Adipose tissue (tissue), 3 donors: ENCODE data around the gene NHLRC4. TPM values are rescaled to one million over a fixed set of nuclear protein-coding genes. Genes with fewer than 3 reads are reported as not detected.

ENCODE experiments used
- H3K27ac ChIP-seq: one replicate; pipeline ENCODE4 v1.5.1; 2013; ENCODE audit warnings: low read depth, low read length
- WGBS, 3 donors: extraction: QIAGEN DNeasy Blood & Tissue Kit; methylation state at CpG; one replicate each; pipeline ENCODE4 v1.1.7; 2013; 5-methylcytosine and 5-hydroxymethylcytosine counted together
- polyA plus RNA-seq, 3 donors: library from polyadenylated mRNA; stranded (reverse); fragments of 200-250 nt; gene quantifications; one replicate each; pipeline ENCODE4 v1.2.3, GENCODE V29; 2013
- donor health status: healthy with polysubstance abuse.
- donor health status: Bipolar disorder and iron deficiency.
- donor health status: healthy.

Gene NHLRC4
- polyA plus RNA-seq, 3 donors: 0.22 to 1.3 (median 0.61) TPM

GRCh38 chr16:609316-609715, 42.5 kb downstream of the NHLRC4 start:
- no peak overlapping the region for H3K27ac ChIP-seq
- 88 to 93% (median 90%) methylated on average over 13 of the region's 13 CpGs for WGBS, 3 donors

DNA sequence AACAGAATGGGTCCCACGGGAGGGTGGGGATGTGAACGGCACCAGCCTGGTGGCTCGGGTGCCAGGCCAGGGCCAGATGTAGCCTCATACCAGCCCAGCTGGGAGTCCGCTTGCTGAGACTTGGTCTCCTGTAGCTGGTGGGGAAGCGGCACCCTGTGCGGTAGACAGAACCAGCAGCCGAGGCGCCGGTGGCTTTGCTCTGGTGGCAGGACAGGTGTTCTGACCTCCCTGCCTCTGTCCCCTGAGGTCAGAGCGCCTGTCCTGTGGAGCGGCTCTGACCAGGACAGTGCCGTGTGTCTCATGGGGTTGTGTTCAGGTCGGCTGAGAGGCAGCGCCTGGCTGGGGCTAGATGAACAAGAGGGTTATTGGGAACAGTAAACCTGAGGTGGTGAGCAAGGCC, 43.2 kb downstream of the NHLRC4 start:
- 86 to 91% (median 89%) methylated on average over 14 of the region's 14 CpGs for WGBS, 3 donors
- H3K27ac ChIP-seq: no peak overlapping the region

GRCh38 chr16:610513-611381, 43.9 kb downstream of the NHLRC4 start:
- no peak overlapping the region for H3K27ac ChIP-seq
- WGBS, 3 donors: 58 to 69% (median 66%) methylated on average over 28 of the region's 28 CpGs

- H3K27ac ChIP-seq: no peak overlapping the region
- WGBS, 3 donors: 86 to 96% (median 94%) methylated on average over 13 of the region's 13 CpGs
Measured at GRCh38 chr16:615122-615521, 48.3 kb downstream of the NHLRC4 start.

DNA sequence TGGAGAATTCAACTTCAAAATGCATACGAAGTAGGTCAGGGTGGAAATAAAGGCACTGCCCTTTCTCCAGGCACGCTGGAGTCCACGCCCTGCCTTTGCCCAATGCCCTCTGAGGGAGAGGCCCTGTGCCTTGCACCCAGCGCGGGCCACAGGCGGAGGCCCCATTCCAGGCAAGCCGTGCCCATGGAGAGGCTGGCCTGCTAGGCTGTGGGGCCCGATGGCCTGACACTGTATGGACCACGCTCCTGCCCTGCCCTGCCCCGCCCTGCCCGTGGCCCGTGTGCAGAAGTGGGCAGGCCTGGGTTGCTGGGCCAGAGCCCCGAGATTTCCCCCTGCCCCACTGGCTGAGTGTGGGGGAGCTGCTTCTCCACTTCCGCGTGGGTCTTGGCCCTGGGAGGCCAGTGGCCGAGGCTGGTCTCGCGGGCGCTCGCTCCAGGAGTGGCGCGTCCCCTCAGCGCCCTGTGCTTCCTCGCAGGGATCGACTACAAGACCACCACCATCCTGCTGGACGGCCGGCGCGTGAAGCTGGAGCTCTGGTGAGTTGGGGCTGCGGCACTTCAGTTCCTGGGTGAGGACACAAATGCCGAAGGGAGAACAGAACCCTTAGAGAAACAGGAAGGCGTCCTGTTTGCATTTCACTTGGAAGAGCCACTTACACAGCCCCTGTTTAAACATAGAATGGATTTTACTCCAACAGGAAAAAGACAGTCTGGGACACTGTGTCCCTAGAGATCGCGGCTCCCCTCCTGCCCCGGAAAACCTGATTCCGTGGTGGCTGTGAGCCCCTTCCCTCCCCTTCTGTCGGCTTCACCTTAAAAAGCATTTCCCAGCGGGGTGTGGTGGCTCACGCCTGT, 50.2 kb downstream of the NHLRC4 start:
- H3K27ac ChIP-seq: no peak overlapping the region
- 92 to 95% (median 94%) methylated on average over 39 of the region's 39 CpGs for WGBS, 3 donors

DNA sequence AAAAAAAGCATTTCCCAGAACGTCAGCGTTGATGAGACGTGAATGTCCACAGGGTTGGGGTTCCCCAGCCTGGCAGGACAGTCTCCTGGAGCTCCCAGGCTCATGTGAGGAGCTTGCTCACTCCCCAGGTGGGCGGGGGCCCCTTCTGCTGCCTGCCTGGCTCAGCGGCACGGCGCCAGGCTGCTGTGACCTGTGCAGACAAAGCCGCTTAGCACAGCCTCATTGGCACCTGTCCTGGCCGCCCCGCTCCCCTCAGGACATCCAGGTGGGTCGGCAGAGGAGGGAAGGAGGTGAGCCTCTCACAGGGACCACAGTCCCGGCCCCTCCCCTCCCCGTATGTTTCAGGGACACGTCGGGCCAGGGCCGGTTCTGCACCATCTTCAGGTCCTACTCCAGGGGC, 51.0 kb downstream of the NHLRC4 start:
- 90 to 92% (median 91%) methylated on average over 16 of the region's 16 CpGs for WGBS, 3 donors
- H3K27ac ChIP-seq: no peak overlapping the region

Other genes starting within 250 kb of the NHLRC4 start
- gene AXIN1, start 214.3 kb upstream of the NHLRC4 start, polyA plus RNA-seq: 10 to 100 TPM; 11.8 to 18.4 (median 15.8) TPM
- 10 to 100 TPM; 36.6 to 75.1 (median 70.4) TPM for gene MRPL28, start 196.5 kb upstream of the NHLRC4 start, polyA plus RNA-seq
- 10 to 100 TPM; 33.2 to 53.3 (median 47.0) TPM for gene PGAP6, start 185.0 kb upstream of the NHLRC4 start, polyA plus RNA-seq
- gene NME4, start 169.8 kb upstream of the NHLRC4 start, polyA plus RNA-seq: 100 to 1,000 TPM in 2 of 3 donors, 10 to 100 TPM in 1; 30.1 to 223 (median 130) TPM
- 10 to 100 TPM; 11.9 to 22.8 (median 20.2) TPM for gene DECR2, start 165.1 kb upstream of the NHLRC4 start, polyA plus RNA-seq
- 10 to 100 TPM; 20.7 to 27.3 (median 21.9) TPM for gene RAB11FIP3, start 141.4 kb upstream of the NHLRC4 start, polyA plus RNA-seq
- 10 to 100 TPM; 20.4 to 31.4 (median 30.6) TPM for gene CAPN15, start 39.3 kb upstream of the NHLRC4 start, polyA plus RNA-seq
- gene PRR35, start 6.6 kb upstream of the NHLRC4 start, polyA plus RNA-seq: under 1 TPM in 1 of 3 donors, not detected in 2; 0.20 TPM
- 10 to 100 TPM; 36.6 to 47.7 (median 37.6) TPM for gene PIGQ, start 3.0 kb downstream of the NHLRC4 start, polyA plus RNA-seq
- gene RAB40C, start 23.1 kb downstream of the NHLRC4 start, polyA plus RNA-seq: 10 to 100 TPM; 16.0 to 42.5 (median 21.2) TPM
- under 1 TPM; 0.25 to 0.85 (median 0.67) TPM for gene WFIKKN1, start 64.0 kb downstream of the NHLRC4 start, polyA plus RNA-seq
- gene METTL26, start 69.3 kb downstream of the NHLRC4 start, polyA plus RNA-seq: 100 to 1,000 TPM in 2 of 3 donors, 10 to 100 TPM in 1; 65.0 to 125 (median 109) TPM
- gene MCRIP2, start 74.8 kb downstream of the NHLRC4 start, polyA plus RNA-seq: 10 to 100 TPM; 23.6 to 57.6 (median 42.6) TPM
- gene WDR90, start 82.4 kb downstream of the NHLRC4 start, polyA plus RNA-seq: 10 to 100 TPM; 12.1 to 14.8 (median 13.7) TPM
- 100 to 1,000 TPM in 1 of 3 donors, 10 to 100 TPM in 2; 67.7 to 107 (median 85.5) TPM for gene RHOT2, start 101.1 kb downstream of the NHLRC4 start, polyA plus RNA-seq
- under 1 TPM in 2 of 3 donors, not detected in 1; 0.59 to 0.71 TPM for gene RHBDL1, start 108.7 kb downstream of the NHLRC4 start, polyA plus RNA-seq
- gene STUB1, start 113.4 kb downstream of the NHLRC4 start, polyA plus RNA-seq: 100 to 1,000 TPM in 2 of 3 donors, 10 to 100 TPM in 1; 85.4 to 145 (median 139) TPM
- 10 to 100 TPM; 36.8 to 77.7 (median 44.9) TPM for gene JMJD8, start 117.3 kb downstream of the NHLRC4 start, polyA plus RNA-seq
- gene WDR24, start 123.4 kb downstream of the NHLRC4 start, polyA plus RNA-seq: 1 to 10 TPM; 3.8 to 7.4 (median 5.1) TPM
- gene FBXL16, start 138.8 kb downstream of the NHLRC4 start, polyA plus RNA-seq: 1 to 10 TPM in 1 of 3 donors, under 1 TPM in 2; 0.22 to 2.5 (median 0.37) TPM
- gene METRN, start 148.1 kb downstream of the NHLRC4 start, polyA plus RNA-seq: 10 to 100 TPM; 21.3 to 34.1 (median 22.2) TPM
- gene ANTKMT, start 154.1 kb downstream of the NHLRC4 start, polyA plus RNA-seq: 10 to 100 TPM; 10.1 to 33.4 (median 26.0) TPM
- gene CCDC78, start 159.4 kb downstream of the NHLRC4 start, polyA plus RNA-seq: 1 to 10 TPM in 1 of 3 donors, under 1 TPM in 2; 0.42 to 2.1 (median 0.98) TPM
- 1 to 10 TPM; 2.0 to 2.6 (median 2.5) TPM for gene HAGHL, start 160.1 kb downstream of the NHLRC4 start, polyA plus RNA-seq
- 10 to 100 TPM; 16.0 to 23.7 (median 19.0) TPM for gene CIAO3, start 174.0 kb downstream of the NHLRC4 start, polyA plus RNA-seq
- gene MSLN, start 193.7 kb downstream of the NHLRC4 start, polyA plus RNA-seq: 10 to 100 TPM in 2 of 3 donors, under 1 TPM in 1; 0.49 to 14.2 (median 13.2) TPM
- gene RPUSD1, start 221.4 kb downstream of the NHLRC4 start, polyA plus RNA-seq: 10 to 100 TPM; 10.5 to 16.7 (median 10.8) TPM
- gene CHTF18, start 221.6 kb downstream of the NHLRC4 start, polyA plus RNA-seq: 10 to 100 TPM in 1 of 3 donors, 1 to 10 TPM in 2; 7.3 to 12.6 (median 8.0) TPM
- gene GNG13, start 233.7 kb downstream of the NHLRC4 start, polyA plus RNA-seq: not detected